CD4-positive, CD25-positive, alpha-beta regulatory T cell (primary cell): Measurements from ENCODE around the gene CST4. TPM values are rescaled to one million over a fixed set of nuclear protein-coding genes. Genes with fewer than 3 reads are reported as not detected.
"Not testable (repeated sequence)": the region's sequence is repeated elsewhere in the genome, so short reads cannot be mapped to it uniquely, and the experiment has no call there.

Source experiments
- ATAC-seq, 2 donors: fragments of 150-1000 bp; cut with Tn5 transposase; one replicate each; pipeline ENCODE4 v1.10.0; 2021; ENCODE audit warnings: low read depth in 2 of 2, moderate number of reproducible peaks in 2 of 2, moderate library complexity in 1 of 2
- DNase-seq, 3 donors: peaks; one replicate each; pipeline versions ENCODE4 v3.0.0 to v3.0.0-alpha.2; 2012 to 2022; ENCODE audit warnings: mixed read lengths in 1 of 3
- H3K27ac ChIP-seq: one replicate; pipeline ENCODE4 v1.7.0; 2013; ENCODE audit warnings: mild to moderate bottlenecking, low read length; ENCODE audit not compliant: insufficient read depth, poor library complexity, severe bottlenecking
- H3K27me3 ChIP-seq: one replicate; pipeline ENCODE4 v1.7.0; 2013; ENCODE audit warnings: low read length; ENCODE audit not compliant: control insufficient read depth, insufficient read depth
- H3K36me3 ChIP-seq: one replicate; pipeline ENCODE4 v1.7.0; 2013; ENCODE audit warnings: mild to moderate bottlenecking, low read length, moderate library complexity; ENCODE audit not compliant: control insufficient read depth, insufficient read depth
- H3K4me1 ChIP-seq: 2 replicates; pipeline ENCODE4 v1.7.0; 2013; ENCODE audit warnings: mild to moderate bottlenecking, low read length; ENCODE audit not compliant: insufficient read depth, control insufficient read depth, poor library complexity, severe bottlenecking
- H3K4me3 ChIP-seq: one replicate; pipeline ENCODE4 v1.7.0; 2013; ENCODE audit warnings: low read depth, mild to moderate bottlenecking, low read length, moderate library complexity
- H3K9me3 ChIP-seq, 2 experiments: 1 replicate in 1 of 2; 2 replicates in 1 of 2; pipeline ENCODE4 v1.7.0; 2013; ENCODE audit warnings: low read length in 2 of 2, mild to moderate bottlenecking in 1 of 2, moderate library complexity in 1 of 2; ENCODE audit not compliant: control insufficient read depth in 2 of 2
- H3K27ac Mint-ChIP-seq, 3 donors: one replicate each; pipeline ENCODE4 v1.8.0; 2020 to 2022; ENCODE audit warnings: mild to moderate bottlenecking in 3 of 3, mixed read lengths in 3 of 3, moderate library complexity in 2 of 3
- H3K27me3 Mint-ChIP-seq: one replicate; pipeline ENCODE4 v1.8.0; 2022; ENCODE audit warnings: mild to moderate bottlenecking, mixed read lengths
- H3K36me3 Mint-ChIP-seq: one replicate; pipeline ENCODE4 v1.8.0; 2020; ENCODE audit warnings: mixed read lengths
- H3K4me1 Mint-ChIP-seq, 4 donors: one replicate each; pipeline ENCODE4 v1.8.0; 2020 to 2022; ENCODE audit warnings: mixed read lengths in 4 of 4, mild to moderate bottlenecking in 1 of 4
- H3K4me3 Mint-ChIP-seq, 4 donors: one replicate each; pipeline ENCODE4 v1.8.0; 2020 to 2022; ENCODE audit warnings: mild to moderate bottlenecking in 4 of 4, mixed read lengths in 4 of 4, moderate library complexity in 3 of 4
- H3K9me3 Mint-ChIP-seq, 7 donors: one replicate each; pipeline ENCODE4 v1.8.0; 2020 to 2022; ENCODE audit warnings: mixed read lengths in 7 of 7, mild to moderate bottlenecking in 3 of 7, moderate library complexity in 2 of 7
- polyA plus RNA-seq, 4 donors: library from polyadenylated mRNA; unstranded; fragments of 300-500 nt; fragmentation: Illumina TruSeq; gene quantifications; one replicate each; pipeline ENCODE4 v1.2.3, GENCODE V29; 2021
- total RNA-seq: library from RNA; stranded (reverse); gene quantifications from one replicate; pipeline ENCODE4 v1.2.3, GENCODE V29; 2022

Gene CST4
- total and polyA plus RNA-seq, 5 donors from 2014 or later: not detected

DNA sequence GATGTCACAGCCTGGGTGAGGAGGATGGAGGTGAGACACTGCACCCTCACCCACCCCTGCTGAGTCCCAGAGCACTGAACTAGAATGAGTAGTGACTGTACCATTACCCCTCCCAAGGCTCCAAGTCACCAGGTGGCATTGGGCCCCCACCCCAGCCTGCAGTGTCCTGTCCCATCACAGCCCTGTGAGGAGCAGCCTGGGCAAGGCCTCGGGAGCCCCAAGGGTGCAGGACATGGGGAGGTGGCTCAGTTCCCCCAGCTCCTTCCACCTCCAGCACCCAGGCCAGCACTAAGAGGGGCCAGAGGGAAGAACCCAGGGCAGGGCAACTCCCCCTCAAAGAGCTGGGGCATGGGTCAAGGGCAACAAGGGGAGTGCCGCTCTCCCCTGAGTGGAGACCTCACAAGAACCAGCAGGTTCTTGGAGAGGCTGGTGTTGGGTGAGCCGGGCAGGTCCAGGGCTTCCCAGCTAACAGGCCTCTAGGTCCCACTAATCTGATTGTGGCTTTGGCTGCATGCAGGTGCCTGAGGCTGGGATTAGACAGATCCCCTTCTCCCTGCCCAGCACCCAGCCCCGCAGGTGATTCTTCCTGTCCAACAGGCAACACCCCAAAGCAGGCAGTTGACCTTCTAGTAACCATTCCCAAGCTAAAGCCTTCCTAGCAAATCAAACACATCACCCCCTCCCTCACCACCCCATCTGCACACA is 2.6 kb downstream of the CST4 start:
- no peaks in the 10 kb centered on the region for H3K9me3 Mint-ChIP-seq
- Histone ChIP-seq H3K36me3 (no peaks in the 10 kb centered on the region), H3K4me3 (no peak overlapping the region), H3K4me1 (no peaks in the 10 kb centered on the region), H3K9me3 (no peaks in the 10 kb centered on the region), H3K27ac (no peak overlapping the region), H3K27me3 (no peaks in the 10 kb centered on the region)
- DNase-seq: no peak
- ATAC-seq: no peak
- H3K4me1 Mint-ChIP-seq: no peaks in the 10 kb centered on the region
- no peak overlapping the region for H3K4me3 Mint-ChIP-seq
- no peaks in the 10 kb centered on the region for H3K27me3 Mint-ChIP-seq
- H3K27ac Mint-ChIP-seq: no peak overlapping the region
- no peaks in the 10 kb centered on the region for H3K36me3 Mint-ChIP-seq

DNA sequence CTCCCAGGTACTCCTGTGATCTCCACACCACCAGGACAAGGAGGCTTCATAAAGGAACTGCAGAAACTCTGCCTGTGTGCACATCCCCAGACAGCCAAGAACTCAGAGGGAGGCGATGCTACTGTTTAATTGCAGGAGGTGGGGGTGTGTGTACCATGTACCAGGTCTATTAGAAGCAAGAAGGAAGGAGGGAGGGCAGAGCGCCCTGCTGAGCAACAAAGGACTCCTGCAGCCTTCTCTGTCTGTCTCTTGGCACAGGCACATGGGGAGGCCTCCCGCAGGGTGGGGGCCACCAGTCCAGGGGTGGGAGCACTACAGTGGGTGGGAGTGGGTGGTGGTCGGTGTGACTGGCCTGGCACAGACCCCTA is 3.3 kb downstream of the CST4 start:
- not testable (repeated sequence) for H3K9me3 Mint-ChIP-seq, H3K4me1 Mint-ChIP-seq, ATAC-seq, H3K4me3 ChIP-seq, H3K36me3 Mint-ChIP-seq, H3K4me3 Mint-ChIP-seq, H3K36me3 ChIP-seq, H3K27me3 Mint-ChIP-seq, H3K27me3 ChIP-seq, H3K4me1 ChIP-seq, H3K27ac Mint-ChIP-seq, H3K27ac ChIP-seq, H3K9me3 ChIP-seq, DNase-seq

GRCh38 chr20:23684261-23684660 is 4.6 kb downstream of the CST4 start:
- no peaks in the 10 kb centered on the region for H3K27me3 ChIP-seq
- no peaks in the 10 kb centered on the region for H3K4me1 ChIP-seq
- H3K9me3 Mint-ChIP-seq: no peaks in the 10 kb centered on the region
- DNase-seq (no peak), ATAC-seq (no peak)
- no peak overlapping the region for H3K27ac Mint-ChIP-seq
- no peaks in the 10 kb centered on the region for H3K4me1 Mint-ChIP-seq
- no peaks in the 10 kb centered on the region for H3K9me3 ChIP-seq
- H3K27ac ChIP-seq: no peak overlapping the region
- H3K36me3 ChIP-seq: no peaks in the 10 kb centered on the region
- no peak overlapping the region for H3K4me3 Mint-ChIP-seq
- no peaks in the 10 kb centered on the region for H3K27me3 Mint-ChIP-seq
- H3K36me3 Mint-ChIP-seq: no peaks in the 10 kb centered on the region
- H3K4me3 ChIP-seq: no peak overlapping the region

DNA sequence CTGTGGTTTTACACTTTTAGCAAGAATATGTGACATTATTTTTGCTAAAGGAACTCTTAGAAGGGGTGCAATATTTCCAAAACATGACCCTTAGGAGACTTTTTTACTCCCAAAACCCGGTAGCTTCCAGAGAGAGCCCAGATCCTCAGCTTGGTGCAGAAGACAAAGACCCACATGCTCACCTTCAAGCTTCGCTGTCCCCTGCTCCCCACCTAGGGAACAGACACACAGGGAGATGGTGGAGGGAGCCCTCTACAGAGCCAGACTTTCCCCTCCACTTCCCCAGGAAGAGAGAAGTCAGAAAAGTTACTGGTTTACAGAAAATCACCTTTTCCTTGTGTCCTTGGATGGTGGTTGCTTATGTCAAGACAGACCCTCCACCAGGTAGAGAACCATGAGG is 5.0 kb downstream of the CST4 start:
- no peaks in the 10 kb centered on the region for H3K27me3 ChIP-seq
- H3K4me1 ChIP-seq: no peaks in the 10 kb centered on the region
- no peaks in the 10 kb centered on the region for H3K36me3 Mint-ChIP-seq
- H3K27me3 Mint-ChIP-seq: no peaks in the 10 kb centered on the region
- H3K9me3 ChIP-seq: no peaks in the 10 kb centered on the region
- DNase-seq: no peak
- H3K36me3 ChIP-seq: no peaks in the 10 kb centered on the region
- no peak overlapping the region for H3K27ac Mint-ChIP-seq
- H3K27ac ChIP-seq: no peak overlapping the region
- no peaks in the 10 kb centered on the region for H3K9me3 Mint-ChIP-seq
- no peak overlapping the region for H3K4me3 Mint-ChIP-seq
- no peak for ATAC-seq
- H3K4me3 ChIP-seq: no peak overlapping the region
- no peaks in the 10 kb centered on the region for H3K4me1 Mint-ChIP-seq

GRCh38 chr20:23683281-23683680 is 5.6 kb downstream of the CST4 start:
- no peak overlapping the region for H3K27ac Mint-ChIP-seq
- no peaks in the 10 kb centered on the region for H3K9me3 Mint-ChIP-seq
- DNase-seq: no peak
- no peaks in the 10 kb centered on the region for H3K4me1 Mint-ChIP-seq
- no peaks in the 10 kb centered on the region for H3K4me1 ChIP-seq
- no peak overlapping the region for H3K4me3 ChIP-seq
- no peak for ATAC-seq
- H3K36me3 Mint-ChIP-seq: no peaks in the 10 kb centered on the region
- no peaks in the 10 kb centered on the region for H3K27me3 Mint-ChIP-seq
- no peaks in the 10 kb centered on the region for H3K36me3 ChIP-seq
- no peak overlapping the region for H3K4me3 Mint-ChIP-seq
- no peaks in the 10 kb centered on the region for H3K27me3 ChIP-seq
- no peak overlapping the region for H3K27ac ChIP-seq
- H3K9me3 ChIP-seq: no peaks in the 10 kb centered on the region

GRCh38 chr20:23680146-23680545 is 8.7 kb downstream of the CST4 start:
- Mint-ChIP-seq H3K27me3 (peaks cover 4% of the 10 kb centered on the region), H3K4me3 (no peak overlapping the region), H3K9me3 (peaks cover 0 to 2% (median 0%) of the 10 kb centered on the region in 7 donors), H3K4me1 (no peaks in the 10 kb centered on the region), H3K36me3 (no peaks in the 10 kb centered on the region), H3K27ac (no peak overlapping the region)
- H3K27ac ChIP-seq: no peak overlapping the region
- no peaks in the 10 kb centered on the region for H3K4me1 ChIP-seq
- H3K27me3 ChIP-seq: no peaks in the 10 kb centered on the region
- DNase-seq (no peak), ATAC-seq (no peak)
- H3K9me3 ChIP-seq: no peaks in the 10 kb centered on the region
- H3K4me3 ChIP-seq: no peak overlapping the region
- H3K36me3 ChIP-seq: no peaks in the 10 kb centered on the region

DNA sequence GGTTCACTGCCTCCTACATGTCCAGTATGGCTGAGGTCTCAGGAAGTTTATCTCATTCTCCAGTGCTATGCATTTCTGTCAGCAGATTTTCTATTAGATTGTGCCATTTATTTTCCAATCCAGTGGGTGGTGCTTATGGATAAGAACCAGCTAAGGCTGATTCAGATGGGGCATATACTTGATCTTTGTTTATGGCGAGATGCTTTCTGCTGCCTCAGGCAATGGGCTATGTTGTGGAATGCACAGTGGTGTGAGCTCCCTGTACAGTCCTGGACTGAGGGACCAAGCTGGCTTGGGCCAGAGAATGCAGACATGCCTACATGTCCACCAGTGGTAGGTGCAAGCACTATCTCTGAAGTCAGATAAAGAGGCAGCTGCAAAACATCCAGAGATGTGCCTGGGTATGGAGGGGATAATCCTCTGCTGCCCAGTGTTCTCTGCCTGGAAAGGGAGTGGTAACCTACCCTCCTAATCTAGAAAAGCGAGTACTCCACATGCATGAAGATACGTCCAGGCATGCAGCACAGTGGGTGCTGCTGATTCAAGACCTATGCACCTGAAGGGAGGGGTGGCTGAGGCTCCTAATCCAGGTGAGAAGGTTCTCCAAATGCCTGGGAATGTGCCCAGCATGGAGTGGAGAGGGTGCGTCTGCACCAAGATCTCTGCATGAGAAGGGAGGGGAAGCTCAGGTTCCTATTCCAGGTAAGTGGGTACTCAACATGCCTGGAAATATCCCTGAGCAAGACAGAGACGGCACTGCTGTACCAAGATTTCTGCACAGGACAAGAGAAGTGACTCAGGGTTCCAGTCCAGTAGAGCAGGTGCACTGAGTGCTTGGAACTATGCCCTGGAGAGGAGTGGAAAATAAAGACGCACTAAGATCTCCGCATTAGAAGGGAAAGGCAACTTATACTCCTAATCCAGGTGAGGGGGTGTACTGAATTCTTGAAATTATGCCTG is 9.4 kb downstream of the CST4 start:
- Mint-ChIP-seq H3K4me3 (no peak overlapping the region), H3K9me3 (peaks cover 0 to 2% (median 0%) of the 10 kb centered on the region in 7 donors), H3K27me3 (peaks cover 4% of the 10 kb centered on the region), H3K27ac (no peak overlapping the region), H3K36me3 (no peaks in the 10 kb centered on the region), H3K4me1 (no peaks in the 10 kb centered on the region)
- no peak overlapping the region for H3K27ac ChIP-seq
- no peaks in the 10 kb centered on the region for H3K27me3 ChIP-seq
- ATAC-seq: no peak
- DNase-seq: no peak
- no peaks in the 10 kb centered on the region for H3K4me1 ChIP-seq
- no peak overlapping the region for H3K4me3 ChIP-seq
- no peaks in the 10 kb centered on the region for H3K9me3 ChIP-seq
- no peaks in the 10 kb centered on the region for H3K36me3 ChIP-seq
